H1 (cell line): ENCODE data around the gene PDGFD.

Experiments
- ASH2L ChIP-seq: fragments of 200-600, 300-600 bp; sonication (generic); IDR thresholded peaks from one replicate; pipeline ENCODE4 v1.7.1; 2017; ENCODE audit warnings: low read length
- BACH1 ChIP-seq: IDR thresholded peaks from 2 replicates; pipeline ENCODE4 v1.6.1; 2012; ENCODE audit warnings: low read length, improper control_type of control experiment
- CBX8 ChIP-seq: fragments of 300-800, 300-1000 bp; sonication (generic); IDR thresholded peaks from 2 replicates; pipeline ENCODE4 v1.7.1; 2016; ENCODE audit warnings: low read depth, low read length, borderline replicate concordance
- CHD2 ChIP-seq: IDR thresholded peaks from 2 replicates; pipeline ENCODE4 v1.6.1; 2012; ENCODE audit warnings: low read length, improper control_type of control experiment
- EGR1 ChIP-seq: IDR thresholded peaks from 2 replicates; pipeline ENCODE4 v1.6.1; 2011; ENCODE audit warnings: low read depth, low read length, borderline replicate concordance
- POLR2A ChIP-seq, 2 experiments: IDR thresholded peaks; 1 replicate in 1 of 2; 2 replicates in 1 of 2; pipeline ENCODE4 v1.6.1; 2011; ENCODE audit warnings: low read depth in 2 of 2, low read length in 2 of 2, mild to moderate bottlenecking in 2 of 2; ENCODE audit errors: control extremely low read depth in 1 of 2
- RFX5 ChIP-seq: IDR thresholded peaks from 2 replicates; pipeline ENCODE4 v1.6.1; 2011; ENCODE audit warnings: low read depth, low read length, improper control_type of control experiment, borderline replicate concordance
- TBP ChIP-seq: IDR thresholded peaks from 2 replicates; pipeline ENCODE4 v1.6.1; 2011; ENCODE audit warnings: low read depth, low read length, improper control_type of control experiment
- TCF12 ChIP-seq: IDR thresholded peaks from 2 replicates; pipeline ENCODE4 v1.6.1; 2011; ENCODE audit warnings: low read depth, mild to moderate bottlenecking, low read length
- TF ChIP-seq, protein P1 (sequence below), 3 experiments: IDR thresholded peaks; 1 replicate in 2 of 3; 2 replicates in 1 of 3; pipeline versions ENCODE4 v1.5.1 to v1.6.1; 2011; ENCODE audit warnings: low read length in 3 of 3, mild to moderate bottlenecking in 3 of 3, inconsistent platforms in 2 of 3, low read depth in 1 of 3, moderate library complexity in 1 of 3; ENCODE audit not compliant: insufficient read depth in 1 of 3; ENCODE audit errors: control extremely low read depth in 1 of 3

DNA sequence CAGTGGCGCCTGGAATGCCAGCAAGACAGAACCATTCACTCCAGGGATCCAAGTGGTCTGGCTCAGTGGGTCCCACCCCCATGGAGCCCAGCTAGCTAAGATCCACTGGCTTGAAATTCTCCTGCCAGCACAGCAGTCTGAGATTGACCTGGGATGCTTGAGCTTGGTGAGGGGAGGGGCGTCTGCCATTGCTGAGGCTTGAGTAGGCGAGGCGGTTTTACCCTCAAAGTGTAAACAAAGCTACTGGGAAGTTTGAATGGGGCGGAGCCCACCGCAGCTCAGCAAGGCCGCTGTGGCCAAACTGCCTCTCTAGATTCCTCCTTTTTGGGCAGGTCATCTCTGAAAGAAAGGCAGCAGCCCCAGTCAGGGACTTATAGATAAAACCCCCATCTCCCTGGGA, 253.2 kb downstream of the PDGFD start:
- TF ChIP-seq TBP (no peak), CBX8 (no peak), BACH1 (no peak), ASH2L (no peak), RFX5 (no peak), EGR1 (no peak), CHD2 (no peak), POLR2A (IDR thresholded peaks at IDR 0.05; ENCODE audit: control extremely low read depth in 1 of 2, low read depth in 2 of 2, low read length in 2 of 2) (no peak), TCF12 (no peak)
- TF ChIP-seq, protein P1, sequence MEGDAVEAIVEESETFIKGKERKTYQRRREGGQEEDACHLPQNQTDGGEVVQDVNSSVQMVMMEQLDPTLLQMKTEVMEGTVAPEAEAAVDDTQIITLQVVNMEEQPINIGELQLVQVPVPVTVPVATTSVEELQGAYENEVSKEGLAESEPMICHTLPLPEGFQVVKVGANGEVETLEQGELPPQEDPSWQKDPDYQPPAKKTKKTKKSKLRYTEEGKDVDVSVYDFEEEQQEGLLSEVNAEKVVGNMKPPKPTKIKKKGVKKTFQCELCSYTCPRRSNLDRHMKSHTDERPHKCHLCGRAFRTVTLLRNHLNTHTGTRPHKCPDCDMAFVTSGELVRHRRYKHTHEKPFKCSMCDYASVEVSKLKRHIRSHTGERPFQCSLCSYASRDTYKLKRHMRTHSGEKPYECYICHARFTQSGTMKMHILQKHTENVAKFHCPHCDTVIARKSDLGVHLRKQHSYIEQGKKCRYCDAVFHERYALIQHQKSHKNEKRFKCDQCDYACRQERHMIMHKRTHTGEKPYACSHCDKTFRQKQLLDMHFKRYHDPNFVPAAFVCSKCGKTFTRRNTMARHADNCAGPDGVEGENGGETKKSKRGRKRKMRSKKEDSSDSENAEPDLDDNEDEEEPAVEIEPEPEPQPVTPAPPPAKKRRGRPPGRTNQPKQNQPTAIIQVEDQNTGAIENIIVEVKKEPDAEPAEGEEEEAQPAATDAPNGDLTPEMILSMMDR (IDR thresholded peaks at IDR 0.05; ENCODE audit: control extremely low read depth in 1 of 3, insufficient read depth in 1 of 3, low read depth in 1 of 3, low read length in 3 of 3) = no peak
